H9 (cell line): ENCODE measurements around the gene B4GALT3. TPM values are rescaled to one million over a fixed set of nuclear protein-coding genes. Genes with fewer than 3 reads are reported as not detected.

Experiments
- DNase-seq: peaks from one replicate; pipeline ENCODE4 v3.0.0-alpha.2; 2017
- H2AFZ ChIP-seq: one replicate; pipeline ENCODE4 v1.6.1; 2013; ENCODE audit warnings: mild to moderate bottlenecking, low read length, control low read depth, moderate library complexity
- H2AK5ac ChIP-seq: 2 replicates; pipeline ENCODE4 v1.6.1; 2013; ENCODE audit warnings: low read length, control low read depth, mixed read lengths; ENCODE audit not compliant: insufficient read length
- H2BK120ac ChIP-seq: one replicate; pipeline ENCODE4 v1.6.1; 2013; ENCODE audit warnings: low read depth, mild to moderate bottlenecking, low read length, control low read depth, inconsistent platforms; ENCODE audit not compliant: poor library complexity, severe bottlenecking
- H2BK12ac ChIP-seq: 2 replicates; pipeline ENCODE4 v1.6.1; 2013; ENCODE audit warnings: low read length, control low read depth, mixed read lengths, low read depth; ENCODE audit not compliant: insufficient read length
- H2BK15ac ChIP-seq: 2 replicates; pipeline ENCODE4 v1.6.1; 2013; ENCODE audit warnings: low read depth, low read length, control low read depth
- H2BK20ac ChIP-seq: one replicate; pipeline ENCODE4 v1.6.1; 2013; ENCODE audit warnings: low read depth, mild to moderate bottlenecking, low read length, control low read depth, inconsistent platforms; ENCODE audit not compliant: poor library complexity, severe bottlenecking
- H2BK5ac ChIP-seq: 2 replicates; pipeline ENCODE4 v1.6.1; 2013; ENCODE audit warnings: low read length, control low read depth, mixed read lengths; ENCODE audit not compliant: insufficient read length
- H3K14ac ChIP-seq: 2 replicates; pipeline ENCODE4 v1.6.1; 2013; ENCODE audit warnings: low read length, control low read depth; ENCODE audit not compliant: insufficient read depth
- H3K18ac ChIP-seq: 2 replicates; pipeline ENCODE4 v1.6.1; 2013; ENCODE audit warnings: low read depth, mild to moderate bottlenecking, mixed read lengths, low read length, control low read depth; ENCODE audit not compliant: insufficient read length
- H3K23ac ChIP-seq: 2 replicates; pipeline ENCODE4 v1.6.1; 2013; ENCODE audit warnings: low read length, control low read depth, mixed read lengths, low read depth; ENCODE audit not compliant: insufficient read length
- H3K23me2 ChIP-seq: 2 replicates; pipeline ENCODE4 v1.6.1; 2013; ENCODE audit warnings: low read depth, mild to moderate bottlenecking, mixed read lengths, low read length, control low read depth; ENCODE audit not compliant: insufficient read length, poor library complexity, severe bottlenecking
- H3K27ac ChIP-seq: 2 replicates; pipeline ENCODE4 v1.5.1; 2013; ENCODE audit warnings: low read length, control low read depth, mixed read lengths, low read depth; ENCODE audit not compliant: insufficient read length
- H3K27me3 ChIP-seq: 2 replicates; pipeline ENCODE4 v1.6.1; 2013; ENCODE audit warnings: low read length, control low read depth, inconsistent platforms; ENCODE audit not compliant: insufficient read depth
- H3K4ac ChIP-seq: 2 replicates; pipeline ENCODE4 v1.6.1; 2013; ENCODE audit warnings: low read depth, mild to moderate bottlenecking, control low read depth, inconsistent platforms, low read length, moderate library complexity
- H3K4me1 ChIP-seq: 2 replicates; pipeline ENCODE4 v1.6.1; 2013; ENCODE audit warnings: low read length, control low read depth, inconsistent platforms; ENCODE audit not compliant: insufficient read depth
- H3K4me2 ChIP-seq: 2 replicates; pipeline ENCODE4 v1.6.1; 2013; ENCODE audit warnings: low read length, control low read depth, mixed read lengths; ENCODE audit not compliant: insufficient read length, insufficient read depth
- H3K56ac ChIP-seq: 2 replicates; pipeline ENCODE4 v1.6.1; 2013; ENCODE audit warnings: low read depth, mild to moderate bottlenecking, mixed read lengths, low read length, control low read depth; ENCODE audit not compliant: insufficient read length
- H3K79me1 ChIP-seq: 2 replicates; pipeline ENCODE4 v1.6.1; 2013; ENCODE audit warnings: low read depth, mild to moderate bottlenecking, moderate library complexity, low read length, control low read depth, inconsistent platforms; ENCODE audit not compliant: insufficient read depth, poor library complexity, severe bottlenecking
- H3K79me2 ChIP-seq: 2 replicates; pipeline ENCODE4 v1.6.1; 2013; ENCODE audit warnings: low read length, control low read depth, inconsistent platforms; ENCODE audit not compliant: insufficient read depth
- H3K9ac ChIP-seq: 2 replicates; pipeline ENCODE4 v1.6.1; 2013; ENCODE audit warnings: low read length, control low read depth, mixed read lengths; ENCODE audit not compliant: insufficient read length; ENCODE audit errors: extremely low read depth
- H3K9me3 ChIP-seq: one replicate; pipeline ENCODE4 v1.6.1; 2013; ENCODE audit warnings: low read depth, low read length, inconsistent platforms; ENCODE audit not compliant: control insufficient read depth
- H3T11ph ChIP-seq: one replicate; pipeline ENCODE4 v1.6.1; 2013; ENCODE audit warnings: mild to moderate bottlenecking, low read length, control low read depth, inconsistent platforms
- H4K20me1 ChIP-seq: one replicate; pipeline ENCODE4 v1.6.1; 2013; ENCODE audit not compliant: control insufficient read depth, insufficient read length, insufficient read depth
- H4K5ac ChIP-seq: 2 replicates; pipeline ENCODE4 v1.6.1; 2013; ENCODE audit warnings: low read depth, mild to moderate bottlenecking, mixed read lengths, low read length, control low read depth; ENCODE audit not compliant: insufficient read length
- H4K8ac ChIP-seq: replicated peaks from 2 replicates; pipeline ENCODE4 v1.6.1; 2013; ENCODE audit warnings: low read length, control low read depth, mixed read lengths, low read depth; ENCODE audit not compliant: insufficient read length
- H4K91ac ChIP-seq: 2 replicates; pipeline ENCODE4 v1.6.1; 2013; ENCODE audit warnings: low read depth, mild to moderate bottlenecking, moderate library complexity, mixed read lengths, low read length, control low read depth; ENCODE audit not compliant: insufficient read length
- H3K27ac Mint-ChIP-seq, 3 experiments: 2 replicates in 2 of 3; 3 replicates in 1 of 3; pipeline ENCODE4 v1.8.0; 2020 to 2021; ENCODE audit warnings: mixed read lengths in 3 of 3, mild to moderate bottlenecking in 1 of 3, moderate library complexity in 1 of 3
- H3K27me3 Mint-ChIP-seq: 2 replicates; pipeline ENCODE4 v1.8.0; 2021; ENCODE audit warnings: low read depth, mild to moderate bottlenecking, moderate library complexity, mixed read lengths
- H3K36me3 Mint-ChIP-seq, 3 experiments: 2 replicates in 2 of 3; 3 replicates in 1 of 3; pipeline ENCODE4 v1.8.0; 2020 to 2021; ENCODE audit warnings: low read depth in 3 of 3, mixed read lengths in 3 of 3; ENCODE audit not compliant: insufficient read depth in 1 of 3
- H3K4me1 Mint-ChIP-seq, 2 experiments: 2 replicates each; pipeline ENCODE4 v1.8.0; 2020; ENCODE audit warnings: mixed read lengths in 2 of 2
- H3K4me3 Mint-ChIP-seq, 2 experiments: 2 replicates in 1 of 2; 3 replicates in 1 of 2; pipeline ENCODE4 v1.8.0; 2020 to 2021; ENCODE audit warnings: mild to moderate bottlenecking in 2 of 2, mixed read lengths in 2 of 2, moderate library complexity in 1 of 2
- H3K9me3 Mint-ChIP-seq, 2 experiments: 2 replicates in 1 of 2; 3 replicates in 1 of 2; pipeline ENCODE4 v1.8.0; 2020; ENCODE audit warnings: mild to moderate bottlenecking in 2 of 2, mixed read lengths in 2 of 2, moderate library complexity in 1 of 2
- WGBS: extraction: QIAGEN DNeasy Blood & Tissue Kit; methylation state at CpG from one replicate; pipeline ENCODE4 v1.1.7; 2013; ENCODE audit warnings: missing lambda C conversion rate, low lambda C conversion rate, mixed read lengths; ENCODE audit not compliant: insufficient read length; ENCODE audit errors: extremely low coverage; 5-methylcytosine and 5-hydroxymethylcytosine counted together
- total RNA-seq: library from RNA; stranded (reverse); gene quantifications from 2 replicates; pipeline ENCODE4 v1.2.1, GENCODE V29; 2021
- TF ChIP-seq, protein P1 (sequence below): fragments of 200-600 bp; sonication (generic); conservative IDR thresholded peaks from 3 replicates; pipeline ENCODE4 v1.8.0; 2021; ENCODE audit warnings: antibody characterized with exemption, mild to moderate bottlenecking

Gene B4GALT3
- total RNA-seq, 1 experiment from 2014 or later, result 31.8 TPM

- Histone ChIP-seq H3K27ac (no peak overlapping the region), H3K23me2 (peaks cover 6% of the 10 kb centered on the region), H3K9me3 (no peaks in the 10 kb centered on the region), H2BK15ac (no peak overlapping the region), H2BK20ac (no peak overlapping the region), H4K20me1 (no peaks in the 10 kb centered on the region), H3K27me3 (no peaks in the 10 kb centered on the region), H2BK12ac (no peak overlapping the region), H3K79me1 (no peaks in the 10 kb centered on the region), H4K5ac (no peak overlapping the region), H3K56ac (no peak overlapping the region), H2AFZ (no peak overlapping the region), H3K4ac (no peak overlapping the region), H2BK120ac (no peak overlapping the region), H3K4me2 (no peak overlapping the region), H2BK5ac (no peak overlapping the region), H4K8ac (no peak overlapping the region), H3K9ac (no peak overlapping the region), H3T11ph (no peak overlapping the region), H3K14ac (no peak overlapping the region), H3K4me1 (no peaks in the 10 kb centered on the region; the same call in 1 of the 2 replicates), H2AK5ac (no peak overlapping the region), H3K23ac (no peak overlapping the region), H3K18ac (no peak overlapping the region), H3K79me2 (no peaks in the 10 kb centered on the region), H4K91ac (no peak overlapping the region)
- H3K36me3 Mint-ChIP-seq, result peaks cover 25 to 69% (median 68%) of the 10 kb centered on the region in 3 experiments; a peak in 6 of 7 replicates
- no peaks in the 10 kb centered on the region for H3K9me3 Mint-ChIP-seq
- peak overlapping the region in 1 of 2 experiments; percentile 50; a peak in 1 of 5 replicates for H3K4me3 Mint-ChIP-seq
- no peak for DNase-seq
- peaks cover 15% of the 10 kb centered on the region in 2 experiments for H3K4me1 Mint-ChIP-seq
- H3K27ac Mint-ChIP-seq, result no peak overlapping the region
- no CpG with 5 or more reads among the region's 4 CpGs for WGBS
- H3K27me3 Mint-ChIP-seq, result no peaks in the 10 kb centered on the region
- TF ChIP-seq, protein P1, sequence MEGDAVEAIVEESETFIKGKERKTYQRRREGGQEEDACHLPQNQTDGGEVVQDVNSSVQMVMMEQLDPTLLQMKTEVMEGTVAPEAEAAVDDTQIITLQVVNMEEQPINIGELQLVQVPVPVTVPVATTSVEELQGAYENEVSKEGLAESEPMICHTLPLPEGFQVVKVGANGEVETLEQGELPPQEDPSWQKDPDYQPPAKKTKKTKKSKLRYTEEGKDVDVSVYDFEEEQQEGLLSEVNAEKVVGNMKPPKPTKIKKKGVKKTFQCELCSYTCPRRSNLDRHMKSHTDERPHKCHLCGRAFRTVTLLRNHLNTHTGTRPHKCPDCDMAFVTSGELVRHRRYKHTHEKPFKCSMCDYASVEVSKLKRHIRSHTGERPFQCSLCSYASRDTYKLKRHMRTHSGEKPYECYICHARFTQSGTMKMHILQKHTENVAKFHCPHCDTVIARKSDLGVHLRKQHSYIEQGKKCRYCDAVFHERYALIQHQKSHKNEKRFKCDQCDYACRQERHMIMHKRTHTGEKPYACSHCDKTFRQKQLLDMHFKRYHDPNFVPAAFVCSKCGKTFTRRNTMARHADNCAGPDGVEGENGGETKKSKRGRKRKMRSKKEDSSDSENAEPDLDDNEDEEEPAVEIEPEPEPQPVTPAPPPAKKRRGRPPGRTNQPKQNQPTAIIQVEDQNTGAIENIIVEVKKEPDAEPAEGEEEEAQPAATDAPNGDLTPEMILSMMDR, result no peak
These were observed 4.4 kb downstream of the B4GALT3 start for GRCh38 chr1:161172776-161173376.
